Measurements from ENCODE around the gene MSTN.

The MSTN gene

GRCh38 chr2:190062601-190063000 lies at the start of gene MSTN:
Gene MSTN (minus strand): TSS chr2:190062729. CDS start chr2:190062596, 133 bp downstream.
- DNase-seq: no peak

- no peak for DNase-seq
Measured at GRCh38 chr2:190111166-190111565, 48.6 kb upstream of the MSTN start.

- no peak for DNase-seq
Measured at GRCh38 chr2:190110699-190111098, 48.2 kb upstream of the MSTN start.

- no peak for DNase-seq
Measured at GRCh38 chr2:190110131-190110530, 47.6 kb upstream of the MSTN start.

GRCh38 chr2:190107409-190107808 lies 44.9 kb upstream of the MSTN start:
- no peak for DNase-seq

GRCh38 chr2:190106783-190107182 lies 44.3 kb upstream of the MSTN start:
- no peak for DNase-seq

- DNase-seq: no peak
Measured at GRCh38 chr2:190105554-190105953, 43.0 kb upstream of the MSTN start.

GRCh38 chr2:190103144-190103543 lies 40.6 kb upstream of the MSTN start:
- DNase-seq: no peak

- DNase-seq: no peak
Measured at GRCh38 chr2:190099890-190100697, 37.6 kb upstream of the MSTN start.

GRCh38 chr2:190098851-190099250 lies 36.3 kb upstream of the MSTN start:
- DNase-seq: no peak

- no peak for DNase-seq
Measured at GRCh38 chr2:190097115-190097514, 34.6 kb upstream of the MSTN start.

- no peak for DNase-seq
Measured at GRCh38 chr2:190094316-190094871, 31.9 kb upstream of the MSTN start.

GRCh38 chr2:190093793-190094192 lies 31.3 kb upstream of the MSTN start:
- no peak for DNase-seq

GRCh38 chr2:190090148-190090547 lies 27.6 kb upstream of the MSTN start:
- DNase-seq: no peak

GRCh38 chr2:190088917-190089316 lies 26.4 kb upstream of the MSTN start:
- peak; percentile 32 for DNase-seq

- no peak for DNase-seq
Measured at GRCh38 chr2:190084704-190085103, 22.2 kb upstream of the MSTN start.

- DNase-seq: no peak
Measured at GRCh38 chr2:190082118-190082517, 19.6 kb upstream of the MSTN start.

GRCh38 chr2:190080527-190081049 lies 18.1 kb upstream of the MSTN start:
- no peak for DNase-seq

- no peak for DNase-seq
Measured at GRCh38 chr2:190079160-190079559, 16.6 kb upstream of the MSTN start.

GRCh38 chr2:190075623-190076022 lies 13.1 kb upstream of the MSTN start:
- DNase-seq: no peak

GRCh38 chr2:190069936-190070696 lies 7.6 kb upstream of the MSTN start:
- no peak for DNase-seq

GRCh38 chr2:190068764-190069163 lies 6.2 kb upstream of the MSTN start:
- DNase-seq: no peak

- DNase-seq: no peak
Measured at GRCh38 chr2:190065839-190066238, 3.3 kb upstream of the MSTN start.

- DNase-seq: no peak
Measured at GRCh38 chr2:190063624-190064023, 1.1 kb upstream of the MSTN start.

Data from right hindlimb (tissue), 1 donor.